HG03135 (cell line): Measurements from ENCODE around the gene STYK1.
"Not testable (repeated sequence)": the region's sequence is repeated elsewhere in the genome, so short reads cannot be mapped to it uniquely, and the experiment has no call there.

ENCODE experiments used
- ATAC-seq: cut with Tn5 transposase; IDR thresholded peaks from one replicate; pipeline ENCODE4 v1.9.1; 2021; ENCODE audit warnings: mild to moderate bottlenecking, moderate library complexity; ENCODE audit not compliant: unreplicated experiment

STYK1 gene

DNA sequence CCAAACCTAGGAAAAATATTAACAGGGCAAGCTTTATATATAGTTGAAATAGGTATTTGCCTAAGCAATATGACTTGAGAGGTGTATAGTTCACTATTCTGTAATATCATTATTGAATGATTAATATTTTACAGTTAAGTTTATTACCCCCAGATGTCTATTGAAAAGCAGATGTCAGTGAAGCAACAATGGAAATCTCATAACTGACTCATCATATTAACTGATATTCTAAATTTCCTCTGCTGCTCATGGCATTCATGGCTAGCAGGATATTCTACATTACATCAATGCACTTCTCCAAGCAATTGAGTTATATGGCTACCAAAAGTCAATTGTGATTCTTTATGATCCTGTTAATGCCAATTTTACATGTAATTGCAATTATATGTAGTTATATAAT is 50.7 kb downstream of the STYK1 start:
- ATAC-seq: no peak

DNA sequence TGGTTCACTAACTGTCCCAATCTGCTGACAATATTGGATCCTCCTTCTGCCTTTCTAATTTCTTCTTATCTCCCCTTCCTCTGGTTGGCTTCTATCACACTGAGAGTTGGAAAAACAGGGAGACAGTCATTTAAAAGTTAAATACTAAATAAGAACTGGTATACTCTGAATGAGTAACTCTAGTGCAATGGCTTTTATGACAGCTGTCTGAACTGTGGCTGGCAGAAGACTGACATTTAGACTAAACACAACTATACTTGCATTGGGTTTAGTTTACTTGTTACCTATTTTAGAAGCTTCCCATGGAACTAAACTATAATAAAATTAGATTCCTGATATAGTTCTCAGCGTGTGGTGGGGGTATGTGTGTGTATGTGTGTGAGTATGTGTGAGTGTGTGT is 52.6 kb downstream of the STYK1 start:
- ATAC-seq: no peak

DNA sequence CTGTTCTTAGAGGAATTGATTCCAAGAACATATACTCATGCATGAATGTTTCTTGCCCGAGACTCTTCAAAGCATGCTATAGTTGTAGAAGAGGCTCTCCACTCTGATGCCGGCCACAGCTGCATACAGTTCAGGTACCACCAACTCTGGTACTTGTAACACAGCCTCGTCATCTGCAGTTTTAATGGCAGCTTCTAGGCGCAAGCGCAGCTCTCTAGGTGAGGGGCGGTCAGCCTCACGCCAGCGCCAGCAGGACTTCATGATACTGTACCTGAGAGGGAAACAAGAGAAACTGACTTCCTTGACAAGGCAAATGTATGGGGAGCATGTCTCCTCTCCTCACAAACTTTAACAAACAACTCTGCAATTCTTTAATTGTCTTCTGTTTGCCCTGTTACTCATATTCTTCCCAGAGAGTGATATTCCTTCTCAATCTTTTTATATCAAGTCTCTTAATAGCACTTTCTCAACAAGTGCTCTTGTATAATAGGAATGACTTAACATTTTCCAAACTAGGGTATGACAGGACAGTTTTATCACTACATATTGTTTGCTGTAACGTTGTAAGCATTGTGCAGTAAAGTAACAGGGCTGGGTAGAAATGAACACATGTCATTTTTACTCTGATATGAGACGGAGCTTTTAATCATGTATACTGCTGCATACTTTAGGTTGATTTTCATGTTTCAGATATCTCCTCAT is 53.6 kb downstream of the STYK1 start:
- no peak for ATAC-seq

DNA sequence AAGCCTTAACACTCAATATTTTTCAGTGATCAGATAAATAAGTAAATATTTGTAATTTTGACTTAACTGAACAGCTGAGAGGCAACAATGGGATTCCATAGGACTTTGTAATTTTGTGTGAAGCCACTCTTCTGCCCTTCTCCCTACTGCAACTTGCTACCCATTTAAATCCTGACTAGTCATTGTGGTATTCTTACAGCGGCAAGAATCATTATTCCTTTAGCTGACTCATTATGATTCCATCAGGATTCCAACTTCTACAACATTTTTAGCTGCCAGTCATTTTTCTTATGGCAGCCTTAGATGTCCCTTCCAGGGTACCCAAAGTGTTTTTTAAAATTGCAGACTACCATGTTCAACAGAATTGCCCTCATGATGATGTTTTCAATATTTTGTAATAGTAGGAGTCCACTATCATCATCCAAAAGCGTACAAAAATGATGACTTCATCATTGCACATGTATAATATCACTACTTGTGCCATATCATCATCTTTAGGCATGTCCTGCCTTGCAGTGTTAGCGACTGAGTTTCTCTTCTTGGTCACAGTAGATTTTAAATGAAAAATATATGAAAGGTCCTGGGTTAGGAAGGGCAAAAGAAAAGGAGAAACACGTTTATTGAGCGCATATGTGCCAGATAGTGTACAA is 55.4 kb downstream of the STYK1 start:
- no peak for ATAC-seq

DNA sequence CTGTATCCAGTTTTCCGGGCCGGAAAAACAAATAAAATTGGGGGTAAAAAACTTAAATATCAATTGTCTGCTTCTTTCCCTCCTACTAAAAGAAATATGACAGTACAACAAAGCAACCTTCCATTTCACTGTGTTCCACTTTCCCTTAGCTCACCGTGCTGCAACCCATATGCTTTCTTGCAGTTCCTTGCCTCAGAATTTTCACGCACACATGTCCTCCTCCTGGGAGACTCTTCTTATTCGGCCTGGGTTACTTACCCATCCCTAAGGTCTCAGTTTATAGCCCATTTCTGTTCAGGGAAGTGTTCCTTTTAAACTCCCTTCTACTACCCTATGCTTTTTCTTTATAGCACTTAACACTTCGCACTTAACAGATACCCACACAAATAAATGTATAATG is 56.0 kb downstream of the STYK1 start:
- no peak for ATAC-seq

DNA sequence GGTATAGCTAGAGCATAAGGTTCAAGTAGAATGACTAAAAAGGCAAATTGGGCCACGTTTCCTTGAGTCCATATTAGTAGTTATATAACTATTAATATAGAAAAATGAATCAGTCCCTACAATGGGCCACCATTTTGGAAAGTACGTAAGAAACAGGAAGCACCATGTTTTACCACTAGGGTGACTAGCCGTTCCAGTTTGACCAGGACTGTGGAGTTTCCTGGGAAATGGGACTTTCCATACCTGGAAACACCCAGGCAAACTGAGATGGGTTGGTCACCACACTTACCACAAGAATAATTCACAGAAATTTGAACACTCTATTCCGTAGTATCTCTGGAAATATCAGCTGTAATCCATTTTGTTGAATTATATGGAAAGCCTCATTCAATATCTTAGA is 58.3 kb downstream of the STYK1 start:
- ATAC-seq: no peak

DNA sequence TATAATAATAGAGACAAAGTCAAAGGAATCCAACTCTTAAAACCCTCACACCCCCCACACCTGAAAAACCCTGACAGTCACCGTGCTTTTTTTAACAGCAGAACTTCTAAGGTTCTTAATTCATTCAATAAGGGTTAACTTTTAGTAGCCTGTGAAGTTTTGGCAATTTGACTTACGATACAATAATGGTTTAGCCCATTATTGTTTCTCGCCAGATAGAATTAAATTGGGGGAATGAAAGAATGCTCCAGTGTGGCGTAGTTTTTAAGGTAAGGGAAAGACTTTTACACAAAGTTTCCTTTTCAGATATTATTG is 59.8 kb downstream of the STYK1 start:
- no peak for ATAC-seq

DNA sequence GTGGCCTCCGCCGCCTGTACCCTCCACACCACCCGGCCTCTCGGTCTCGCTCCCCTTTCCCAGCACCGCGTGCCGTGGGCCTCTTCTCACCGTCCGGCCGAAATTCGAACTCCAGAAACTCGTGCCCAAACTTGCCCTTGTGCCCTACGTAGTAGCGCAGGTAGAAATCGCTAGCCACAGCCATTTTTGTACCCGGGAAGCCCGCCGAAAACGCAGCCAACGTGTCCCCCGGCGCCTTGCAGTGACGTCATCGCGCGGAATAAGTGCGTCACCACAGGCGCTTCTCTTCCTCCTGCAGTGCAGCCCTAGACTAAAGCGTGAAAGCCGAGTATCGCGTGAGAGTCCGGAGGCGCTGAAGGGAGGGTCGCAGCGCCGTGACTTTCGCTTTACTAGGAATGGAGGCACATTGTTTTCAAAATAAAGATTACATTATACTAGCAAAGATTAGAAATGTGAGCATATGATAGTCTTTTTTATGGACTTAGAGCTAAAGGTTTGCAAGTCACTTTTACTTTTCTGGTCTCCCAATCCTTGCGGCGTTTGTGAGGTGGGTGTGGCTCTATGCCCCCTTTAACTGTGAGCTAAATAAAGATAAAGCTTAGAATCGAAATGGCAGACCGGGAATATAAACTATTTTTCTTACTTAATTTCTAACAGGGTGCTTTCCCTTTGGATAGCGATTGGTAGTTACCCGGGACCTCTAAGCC is 60.4 kb downstream of the STYK1 start, which contains the start of gene MAGOHB:
MAGOHB (minus strand) TSS at position 261 of the 707 bp plus-strand sequence; CDS start at position 184, 77 bp downstream.
- peak; percentile 97 for ATAC-seq

DNA sequence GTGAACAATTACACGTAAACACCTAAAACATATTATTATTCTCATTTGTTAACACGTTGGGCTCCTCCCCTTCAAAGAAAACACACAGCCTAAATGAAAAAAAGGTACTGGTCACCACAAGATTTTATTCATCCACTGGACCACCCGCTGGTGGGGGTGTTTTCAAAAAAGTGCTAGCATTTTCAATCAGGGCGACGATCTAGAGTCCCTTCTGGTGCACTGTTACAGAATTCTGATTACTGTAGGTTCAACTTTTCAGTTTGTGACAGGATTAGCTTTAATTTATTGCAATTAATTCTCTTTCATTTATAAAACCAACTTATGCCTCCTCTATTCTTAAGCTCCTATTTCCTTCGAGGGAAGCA is 60.9 kb downstream of the STYK1 start:
- no peak for ATAC-seq

DNA sequence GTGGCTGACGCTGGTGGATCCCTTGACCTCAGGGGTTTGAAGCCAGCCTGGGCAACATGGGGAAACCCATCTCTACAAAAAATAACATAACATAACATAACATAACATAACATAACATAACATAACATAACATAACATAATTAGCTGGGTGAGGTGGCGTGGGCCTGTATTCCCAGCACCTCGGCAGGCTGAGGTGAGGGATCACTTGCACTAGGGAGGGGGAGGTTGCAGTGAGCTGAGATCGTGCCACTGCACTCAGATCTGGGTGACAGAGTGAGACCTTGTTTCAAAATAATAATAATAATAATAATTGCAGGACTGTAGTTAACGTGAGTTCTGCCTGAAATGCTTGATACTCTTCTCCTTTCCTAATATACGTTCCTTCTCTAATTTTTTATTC is 61.7 kb downstream of the STYK1 start:
- ATAC-seq: no peak

DNA sequence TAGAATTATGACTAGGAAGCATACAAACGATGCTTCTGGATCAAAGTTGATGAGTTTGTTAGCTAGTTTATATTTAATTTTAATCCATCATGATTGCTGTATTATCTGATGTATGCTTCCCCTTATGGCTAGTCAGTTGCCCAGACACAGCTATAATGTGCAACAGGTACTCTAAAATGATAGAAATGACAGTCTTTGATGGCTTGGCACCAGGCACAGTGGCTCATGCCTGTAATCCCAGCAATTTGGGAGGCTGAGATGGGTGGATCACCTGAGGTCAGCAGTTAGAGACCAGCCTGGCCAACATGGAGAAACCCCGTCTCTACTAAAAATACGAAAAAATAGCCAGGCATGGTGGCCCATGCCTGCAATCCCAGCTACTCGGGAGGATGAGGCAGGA is 62.6 kb downstream of the STYK1 start:
- ATAC-seq: not testable (repeated sequence)

DNA sequence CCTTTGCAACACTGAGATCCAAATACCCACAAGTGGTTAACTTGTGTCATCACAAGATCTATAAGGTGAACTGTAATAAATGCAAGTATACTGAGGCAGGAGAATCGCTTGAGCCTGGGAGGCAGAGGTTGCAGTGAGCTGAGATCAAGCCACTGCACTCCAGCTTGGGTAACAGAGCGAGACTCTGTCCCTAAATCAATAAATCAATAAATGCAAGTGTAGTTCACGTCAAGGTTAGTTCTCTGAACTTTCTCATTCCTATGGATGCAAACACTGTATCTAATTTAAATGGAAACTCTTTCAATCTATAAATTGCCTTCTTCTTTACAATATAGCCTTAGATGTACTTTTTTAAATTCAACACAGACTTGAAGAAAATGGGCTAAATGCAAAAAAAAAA is 63.7 kb downstream of the STYK1 start:
- no peak for ATAC-seq

DNA sequence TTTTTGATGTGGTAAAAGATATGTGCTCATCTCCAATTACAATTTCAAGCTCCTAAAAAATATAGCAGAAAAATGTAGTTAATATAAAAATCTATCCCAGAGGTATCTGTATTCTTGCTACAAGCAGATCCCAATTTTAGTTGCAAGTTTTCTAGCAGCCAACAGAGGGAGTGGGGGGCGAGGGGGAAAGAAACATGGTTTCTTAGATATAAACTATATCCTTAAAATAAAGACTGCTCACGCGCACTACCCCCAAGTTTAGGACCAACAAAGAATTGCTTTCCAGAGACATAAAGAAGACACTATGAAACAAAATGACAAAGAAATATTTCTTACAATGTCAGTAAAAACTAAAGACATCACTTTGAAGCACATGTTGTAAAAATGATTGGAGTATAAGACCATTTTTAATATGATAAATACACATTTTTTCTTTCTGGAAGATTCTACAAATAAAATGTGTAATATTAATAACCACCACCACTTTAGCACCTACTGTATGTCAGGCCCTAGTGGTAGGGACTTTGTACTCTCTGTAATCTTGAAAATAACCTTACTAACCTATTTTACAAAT is 65.9 kb downstream of the STYK1 start:
- ATAC-seq: no peak

DNA sequence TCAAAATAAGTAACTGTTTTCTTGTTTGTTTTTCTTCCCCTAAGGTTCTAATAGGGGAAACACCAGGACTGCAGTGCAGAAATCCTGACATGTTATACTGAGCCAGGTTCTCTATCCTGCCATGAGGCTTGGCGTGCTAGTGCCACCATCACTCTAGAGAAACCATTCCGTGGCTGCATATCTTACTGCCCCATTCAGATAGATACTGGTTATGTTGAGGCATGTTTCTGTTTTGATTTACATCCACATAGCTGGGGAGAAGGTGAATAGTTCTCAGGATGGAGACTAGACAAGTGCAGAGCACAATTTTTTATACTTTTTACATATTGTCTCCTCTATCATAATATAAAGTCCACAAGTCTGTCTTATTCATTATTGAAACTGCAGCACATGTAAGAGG is 72.0 kb downstream of the STYK1 start:
- ATAC-seq: no peak

DNA sequence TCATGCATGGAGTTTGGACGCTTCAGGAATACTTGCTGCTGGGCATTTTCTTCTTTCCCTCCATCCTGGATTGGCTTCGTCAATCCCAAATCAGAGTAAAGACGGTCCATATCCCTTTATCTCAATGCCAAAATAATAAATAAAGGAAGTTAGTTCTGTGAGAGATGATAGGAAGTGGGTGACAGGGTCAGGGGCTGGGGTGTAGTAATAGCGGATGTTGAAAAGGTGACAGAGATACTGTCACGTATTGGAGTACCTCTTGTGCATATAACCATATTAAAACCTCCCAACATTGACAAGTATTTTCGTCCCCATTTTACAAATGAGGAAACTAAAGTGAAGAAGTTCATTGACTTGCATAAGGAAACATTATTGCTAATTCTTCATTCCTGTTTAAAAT is 72.9 kb downstream of the STYK1 start:
- no peak for ATAC-seq

DNA sequence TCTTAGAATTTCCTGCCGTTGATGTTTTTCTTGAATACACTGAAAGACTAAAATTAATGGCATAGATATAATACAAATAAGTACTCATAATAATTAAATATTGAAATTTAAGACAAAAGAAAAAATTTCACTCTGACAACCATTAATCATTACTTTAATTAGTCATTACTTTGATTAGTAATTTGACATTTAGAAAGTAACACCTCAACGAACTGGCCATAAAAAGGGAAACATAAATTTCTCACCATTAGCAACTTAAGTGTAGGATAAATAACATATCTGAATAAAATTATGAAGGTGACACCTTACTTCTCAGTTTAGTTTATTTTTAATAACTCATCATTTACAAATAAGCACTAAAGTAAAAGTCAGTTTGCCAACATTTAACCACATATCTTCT is 78.0 kb downstream of the STYK1 start:
- ATAC-seq: no peak

DNA sequence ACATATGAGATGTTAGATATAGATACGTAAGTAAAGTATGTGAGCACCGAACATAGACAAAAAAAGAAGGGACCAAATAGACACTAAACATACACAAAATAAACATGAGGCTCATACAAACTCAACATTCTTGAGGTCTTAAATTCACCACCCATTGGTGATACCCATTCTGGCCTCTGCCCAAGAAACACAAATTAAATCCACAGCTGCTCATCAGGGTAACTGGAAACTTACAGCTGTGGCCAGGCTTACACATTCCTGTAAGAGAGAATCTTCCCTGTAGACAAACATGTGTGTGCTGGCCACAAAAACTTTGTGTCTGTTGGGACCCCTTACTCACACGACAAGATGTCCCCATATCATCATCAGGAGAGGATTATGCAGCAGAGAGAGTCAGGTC is 82.9 kb downstream of the STYK1 start:
- ATAC-seq: no peak

DNA sequence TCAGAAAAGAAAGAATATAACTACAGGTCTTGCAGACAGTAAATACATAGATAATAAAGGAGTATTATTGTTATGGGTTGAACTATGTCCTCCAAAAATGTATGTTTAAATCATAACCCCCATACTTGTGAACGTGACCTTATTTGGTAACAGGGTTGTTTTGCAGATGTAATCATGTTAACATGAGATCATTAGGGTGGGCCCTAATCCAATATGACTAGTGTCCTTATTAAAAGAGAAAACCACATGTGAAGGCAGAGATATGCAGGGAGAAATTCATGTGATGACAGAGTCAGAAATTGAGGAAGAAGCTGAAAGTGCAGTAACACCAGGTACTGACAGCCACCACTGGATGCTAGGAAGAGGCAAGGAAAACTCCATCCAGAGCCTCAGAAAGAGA is 89.4 kb downstream of the STYK1 start:
- ATAC-seq: no peak

DNA sequence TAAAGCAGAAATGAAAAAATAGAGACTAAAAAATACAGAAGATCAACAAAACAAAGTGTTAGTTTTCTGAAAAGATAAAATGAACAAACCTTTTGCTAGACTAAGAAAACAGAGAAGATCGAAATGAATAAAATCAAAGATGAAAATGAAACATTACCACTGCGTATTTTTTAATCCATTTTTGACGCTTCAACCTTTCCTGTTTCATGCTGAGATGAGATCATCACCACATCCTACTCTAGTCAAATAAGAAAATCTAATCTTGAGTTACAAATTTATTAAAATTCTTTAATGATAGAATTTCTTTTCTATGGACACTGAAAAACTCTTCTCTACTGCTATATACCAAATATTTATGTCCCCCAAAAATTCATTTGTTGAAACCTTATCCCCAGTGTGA is 91.1 kb downstream of the STYK1 start:
- no peak for ATAC-seq

DNA sequence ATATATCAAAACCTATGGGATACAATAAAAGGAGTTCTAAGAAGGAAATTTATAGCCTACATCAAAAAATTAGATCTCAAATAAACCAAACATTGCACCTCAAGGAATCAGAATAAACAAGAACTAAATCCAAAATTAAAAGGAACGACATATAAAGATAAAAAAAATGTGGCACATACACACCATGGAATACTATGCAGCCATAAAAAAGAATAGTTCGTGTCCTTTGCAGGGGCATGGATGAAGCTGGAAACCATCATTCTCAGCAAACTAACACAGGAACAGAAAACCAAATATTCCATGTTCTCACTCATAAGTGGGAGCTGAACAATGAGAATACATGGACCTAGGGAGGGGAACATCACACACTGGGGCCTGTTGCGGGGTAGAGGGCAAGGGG is 91.7 kb downstream of the STYK1 start:
- ATAC-seq: not testable (repeated sequence)

DNA sequence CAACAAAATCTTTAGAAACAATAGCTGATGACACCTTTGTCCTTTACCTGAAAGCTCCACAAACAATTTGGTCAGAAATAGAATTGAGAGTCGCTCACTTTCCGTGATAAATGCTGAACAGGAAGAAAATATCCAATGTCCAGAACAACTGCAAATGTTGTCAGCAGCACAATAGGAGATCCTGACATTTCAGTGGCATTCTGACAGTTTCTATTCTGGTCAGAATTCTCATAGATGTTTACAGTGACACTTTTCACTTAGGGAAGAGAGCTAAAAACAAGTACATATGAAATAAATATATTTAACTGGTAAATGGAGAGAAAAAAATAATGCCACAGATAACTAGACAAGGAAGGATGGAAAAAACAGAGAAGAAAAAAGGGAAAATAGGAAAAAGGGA is 99.5 kb downstream of the STYK1 start:
- ATAC-seq: no peak

DNA sequence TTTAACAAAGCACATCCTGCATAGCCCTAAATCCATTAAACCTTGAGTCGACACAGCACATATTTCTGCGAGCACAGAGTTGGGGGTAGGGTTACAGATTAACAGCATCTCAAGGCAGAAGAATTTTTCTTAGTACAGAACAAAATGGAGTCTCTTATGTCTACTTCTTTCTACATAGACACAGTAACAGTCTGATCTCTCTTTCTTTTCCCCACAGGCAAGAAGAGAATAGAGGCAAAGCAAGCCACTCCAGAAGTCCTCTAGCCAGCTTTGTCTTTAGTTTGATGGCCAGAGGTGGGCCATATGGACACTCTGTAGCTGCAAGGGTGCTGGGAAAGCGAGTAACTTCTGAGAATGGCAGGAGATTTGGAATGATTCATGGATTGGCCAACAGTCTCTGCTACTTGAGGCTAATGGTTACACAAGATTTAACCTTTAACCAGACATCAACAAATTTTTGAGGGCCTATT is 101.8 kb downstream of the STYK1 start:
- ATAC-seq: not testable (repeated sequence)
